HS-27A (cell line): ENCODE measurements around the gene PARP1.
"Not testable (repeated sequence)": the region's sequence is repeated elsewhere in the genome, so short reads cannot be mapped to it uniquely, and the experiment has no call there.

Source experiments
- DNase-seq: peaks from one replicate; pipeline ENCODE4 v3.0.0-alpha.2; 2012; ENCODE audit warnings: low read depth, missing footprints

The PARP1 gene

GRCh38 chr1:226350519-226350865 lies 57.4 kb downstream of the PARP1 start:
- no peak for DNase-seq

- no peak for DNase-seq
Measured at GRCh38 chr1:226349801-226350518, 57.9 kb downstream of the PARP1 start.

GRCh38 chr1:226349081-226349480 lies 58.8 kb downstream of the PARP1 start:
- no peak for DNase-seq

GRCh38 chr1:226344441-226345259 lies 63.2 kb downstream of the PARP1 start:
- no peak for DNase-seq

- no peak for DNase-seq
Measured at GRCh38 chr1:226342656-226343055, 65.2 kb downstream of the PARP1 start.

GRCh38 chr1:226340111-226340510 lies 67.8 kb downstream of the PARP1 start:
- not testable (repeated sequence) for DNase-seq

- no peak for DNase-seq
Measured at GRCh38 chr1:226337276-226337875, 70.5 kb downstream of the PARP1 start.

- no peak for DNase-seq
Measured at GRCh38 chr1:226335661-226336060, 72.2 kb downstream of the PARP1 start.

GRCh38 chr1:226332947-226333346 lies 74.9 kb downstream of the PARP1 start:
- no peak for DNase-seq

- DNase-seq: no peak
Measured at GRCh38 chr1:226329237-226329636, 78.7 kb downstream of the PARP1 start.

GRCh38 chr1:226327761-226328162 lies 80.1 kb downstream of the PARP1 start:
- DNase-seq: no peak

GRCh38 chr1:226325178-226325577 lies 82.7 kb downstream of the PARP1 start:
- no peak for DNase-seq

- no peak for DNase-seq
Measured at GRCh38 chr1:226324479-226324878, 83.4 kb downstream of the PARP1 start.

GRCh38 chr1:226322986-226323385 lies 84.9 kb downstream of the PARP1 start:
- DNase-seq: no peak

- no peak for DNase-seq
Measured at GRCh38 chr1:226320930-226321329, 87.0 kb downstream of the PARP1 start.

- DNase-seq: no peak
Measured at GRCh38 chr1:226318471-226318870, 89.4 kb downstream of the PARP1 start.

- no peak for DNase-seq
Measured at GRCh38 chr1:226314055-226314454, 93.8 kb downstream of the PARP1 start.

GRCh38 chr1:226312065-226312464 lies 95.8 kb downstream of the PARP1 start:
- no peak for DNase-seq

GRCh38 chr1:226311376-226311775 lies 96.5 kb downstream of the PARP1 start:
- DNase-seq: no peak
